Right lobe of liver (tissue), 4 donors: ENCODE measurements around the gene CNOT6.

Source experiments
- POLR2A ChIP-seq: fragments of 450-650 bp; IDR thresholded peaks from one replicate; pipeline ENCODE4 v1.6.1; 2017; ENCODE audit warnings: antibody characterized with exemption, mild to moderate bottlenecking
- TF ChIP-seq, protein P1 (sequence below), 4 donors: fragments of 200-600 bp in 3 of 4; fragments of 450-650 bp in 1 of 4; IDR thresholded peaks; one replicate each; pipeline versions ENCODE4 v1.5.1 to v1.8.0; 2016 to 2022; ENCODE audit warnings: antibody characterized with exemption in 4 of 4, mild to moderate bottlenecking in 2 of 4
- donor health status: DM: no; HTN: no; CAD: no.
- donor health status: DM: no; HTN: no; CAD: no.
- donor health status: DM: no; HTN: yes; CAD: no.

- TF ChIP-seq, protein P1, sequence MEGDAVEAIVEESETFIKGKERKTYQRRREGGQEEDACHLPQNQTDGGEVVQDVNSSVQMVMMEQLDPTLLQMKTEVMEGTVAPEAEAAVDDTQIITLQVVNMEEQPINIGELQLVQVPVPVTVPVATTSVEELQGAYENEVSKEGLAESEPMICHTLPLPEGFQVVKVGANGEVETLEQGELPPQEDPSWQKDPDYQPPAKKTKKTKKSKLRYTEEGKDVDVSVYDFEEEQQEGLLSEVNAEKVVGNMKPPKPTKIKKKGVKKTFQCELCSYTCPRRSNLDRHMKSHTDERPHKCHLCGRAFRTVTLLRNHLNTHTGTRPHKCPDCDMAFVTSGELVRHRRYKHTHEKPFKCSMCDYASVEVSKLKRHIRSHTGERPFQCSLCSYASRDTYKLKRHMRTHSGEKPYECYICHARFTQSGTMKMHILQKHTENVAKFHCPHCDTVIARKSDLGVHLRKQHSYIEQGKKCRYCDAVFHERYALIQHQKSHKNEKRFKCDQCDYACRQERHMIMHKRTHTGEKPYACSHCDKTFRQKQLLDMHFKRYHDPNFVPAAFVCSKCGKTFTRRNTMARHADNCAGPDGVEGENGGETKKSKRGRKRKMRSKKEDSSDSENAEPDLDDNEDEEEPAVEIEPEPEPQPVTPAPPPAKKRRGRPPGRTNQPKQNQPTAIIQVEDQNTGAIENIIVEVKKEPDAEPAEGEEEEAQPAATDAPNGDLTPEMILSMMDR (IDR thresholded peaks at IDR 0.05): no peak
- no peak for TF ChIP-seq POLR2A
Observed at GRCh38 chr5:180456792-180457191, 37.4 kb upstream of the CNOT6 start.
